Skeletal muscle tissue (tissue), 4 donors: ENCODE results near the gene PSMA3. TPM values are rescaled to one million over a fixed set of nuclear protein-coding genes. Genes with fewer than 3 reads are reported as not detected.
A peak's percentile ranks its signal among the peaks of the same experiment; 100 is the strongest.

Source experiments
- H3K27ac ChIP-seq: one replicate; pipeline ENCODE4 v1.7.0; 2013; ENCODE audit warnings: mild to moderate bottlenecking, low read depth, low read length, inconsistent platforms
- H3K27me3 ChIP-seq, 3 donors: one replicate each; pipeline ENCODE4 v1.7.0; 2013; ENCODE audit warnings: low read length in 3 of 3; ENCODE audit not compliant: control insufficient read depth in 3 of 3, insufficient read depth in 3 of 3
- H3K36me3 ChIP-seq, 3 donors: one replicate each; pipeline ENCODE4 v1.7.0; 2013; ENCODE audit warnings: low read length in 3 of 3; ENCODE audit not compliant: control insufficient read depth in 3 of 3, insufficient read depth in 3 of 3
- H3K4me1 ChIP-seq, 3 donors: one replicate each; pipeline ENCODE4 v1.7.0; 2013; ENCODE audit warnings: low read length in 3 of 3, mild to moderate bottlenecking in 3 of 3; ENCODE audit not compliant: control insufficient read depth in 3 of 3, insufficient read depth in 3 of 3
- H3K4me3 ChIP-seq, 3 donors: one replicate each; pipeline ENCODE4 v1.7.0; 2013; ENCODE audit warnings: low read length in 3 of 3
- H3K9ac ChIP-seq, 3 donors: one replicate each; pipeline ENCODE4 v1.7.0; 2013; ENCODE audit warnings: low read length in 3 of 3, mild to moderate bottlenecking in 3 of 3, moderate library complexity in 2 of 3, low read depth in 1 of 3
- H3K9me3 ChIP-seq, 3 donors: one replicate each; pipeline ENCODE4 v1.7.0; 2013; ENCODE audit warnings: low read length in 3 of 3; ENCODE audit not compliant: control insufficient read depth in 3 of 3
- total RNA-seq: library from RNA; depleted of rRNA; stranded (reverse); fragments of >200 nt; gene quantifications from one replicate; pipeline ENCODE4 v1.2.3, GENCODE V29; 2014
- donor health status: Osteomylitis.

PSMA3 gene
- total RNA-seq = 39.1 TPM

DNA sequence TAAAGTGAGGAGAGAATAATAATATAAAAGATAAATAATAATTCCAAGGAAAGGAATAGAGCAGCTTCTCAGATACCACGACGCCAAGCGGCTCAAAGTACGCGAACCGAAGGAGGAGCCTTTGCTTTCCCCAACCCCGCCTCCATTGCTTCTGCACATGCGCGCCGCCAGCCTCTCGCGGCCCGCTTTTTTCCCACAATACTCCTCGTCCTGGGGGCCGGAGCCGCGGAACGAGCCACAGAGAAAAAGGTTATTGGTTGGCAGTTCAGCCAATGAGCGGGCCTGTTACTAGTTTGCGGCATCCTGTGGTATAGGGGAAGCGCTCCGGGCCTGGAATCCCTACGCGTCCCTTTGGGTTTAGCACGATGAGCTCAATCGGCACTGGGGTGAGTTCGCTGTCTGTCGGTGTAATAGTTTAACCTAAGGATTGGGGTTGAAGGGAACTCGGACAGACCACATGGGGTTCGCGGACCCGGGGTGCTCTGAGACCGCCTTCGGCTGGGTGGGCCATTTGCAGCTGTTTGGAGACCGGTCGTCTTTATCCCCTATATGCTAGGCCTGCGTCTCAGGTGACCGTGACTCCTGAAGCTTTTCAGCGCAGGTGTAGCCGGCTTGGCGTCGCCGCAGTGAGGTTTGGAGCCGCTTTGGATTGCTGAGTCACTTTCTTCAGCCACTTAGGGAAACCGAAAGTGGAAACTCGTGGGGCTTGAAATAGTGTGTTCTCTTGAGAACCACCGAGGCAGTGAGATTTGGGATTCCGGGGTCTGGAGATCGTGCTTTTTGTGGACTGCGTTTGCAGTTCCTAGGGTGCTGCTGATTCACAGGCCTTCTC is at the start of gene PSMA3:
Gene PSMA3, plus strand, starts transcription at position 288 of the 832 bp plus-strand sequence. Its CDS starts 78 bp downstream, at position 366.
- H3K4me1 ChIP-seq = peaks cover 14 to 28% (median 15%) of the 10 kb centered on the region in 3 donors
- H3K4me3 ChIP-seq = peak within 1 kb of the TSS; percentile 89 to 98 (median 92)
- H3K9ac ChIP-seq = peak within 1 kb of the TSS; percentile 97 to 100 (median 99)
- H3K9me3 ChIP-seq = no peaks in the 10 kb centered on the region
- H3K36me3 ChIP-seq = peaks cover under 1 to 7% (median 2%) of the 10 kb centered on the region in 3 donors
- H3K27ac ChIP-seq = peak within 1 kb of the TSS; percentile 97
- no peaks in the 10 kb centered on the region for H3K27me3 ChIP-seq

DNA sequence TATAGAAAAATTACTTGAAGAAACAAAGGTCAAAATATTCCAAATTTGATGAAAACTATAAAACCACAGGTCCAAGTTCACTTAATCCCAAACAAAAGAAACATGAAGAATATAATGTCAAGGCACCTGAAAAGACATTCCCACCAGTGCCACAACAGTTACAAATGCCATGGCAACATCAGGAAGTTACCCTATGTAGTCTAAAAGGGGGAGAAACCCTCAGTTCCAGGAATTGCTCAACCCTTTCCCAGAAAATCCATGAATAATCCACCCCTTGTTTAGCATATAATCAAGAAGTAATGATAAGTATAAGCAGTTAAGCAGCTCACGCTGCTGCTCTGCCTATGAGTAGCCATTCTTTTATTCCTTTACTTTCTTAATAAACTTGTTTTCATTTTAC is 48.4 kb upstream of the PSMA3 start:
- H3K9me3 ChIP-seq = no peaks in the 10 kb centered on the region
- H3K4me1 ChIP-seq = peaks cover 4 to 8% (median 7%) of the 10 kb centered on the region in 3 donors
- no peak overlapping the region for H3K27ac ChIP-seq
- no peaks in the 10 kb centered on the region for H3K36me3 ChIP-seq
- H3K27me3 ChIP-seq = no peaks in the 10 kb centered on the region
- H3K4me3 ChIP-seq = no peak overlapping the region
- H3K9ac ChIP-seq = no peak overlapping the region

DNA sequence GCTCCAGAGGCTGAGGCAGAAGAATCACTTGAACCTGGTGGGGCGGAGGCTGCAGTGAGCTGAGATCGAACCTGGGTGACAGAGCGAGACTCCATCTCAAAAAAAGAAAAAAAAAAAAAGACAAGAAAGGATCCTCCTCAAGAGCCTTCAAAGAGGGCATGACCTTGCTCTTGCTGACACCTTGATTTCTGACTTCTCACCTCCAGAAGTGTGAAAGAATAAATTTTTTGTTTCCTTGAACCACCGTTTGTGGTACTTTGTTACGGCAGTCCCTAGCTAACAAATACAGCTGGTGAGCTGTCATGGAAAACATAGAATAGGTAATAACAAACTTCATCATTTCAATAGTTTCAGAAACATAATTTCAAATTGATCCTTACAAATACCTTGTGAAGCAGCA is 46.6 kb upstream of the PSMA3 start:
- Histone ChIP-seq H3K36me3 (peaks cover 0 to 2% (median 0%) of the 10 kb centered on the region in 3 donors), H3K4me1 (peaks cover 7 to 12% (median 10%) of the 10 kb centered on the region in 3 donors), H3K27me3 (no peaks in the 10 kb centered on the region), H3K4me3 (no peak overlapping the region), H3K9ac (no peak overlapping the region), H3K27ac (no peak overlapping the region), H3K9me3 (no peaks in the 10 kb centered on the region)

DNA sequence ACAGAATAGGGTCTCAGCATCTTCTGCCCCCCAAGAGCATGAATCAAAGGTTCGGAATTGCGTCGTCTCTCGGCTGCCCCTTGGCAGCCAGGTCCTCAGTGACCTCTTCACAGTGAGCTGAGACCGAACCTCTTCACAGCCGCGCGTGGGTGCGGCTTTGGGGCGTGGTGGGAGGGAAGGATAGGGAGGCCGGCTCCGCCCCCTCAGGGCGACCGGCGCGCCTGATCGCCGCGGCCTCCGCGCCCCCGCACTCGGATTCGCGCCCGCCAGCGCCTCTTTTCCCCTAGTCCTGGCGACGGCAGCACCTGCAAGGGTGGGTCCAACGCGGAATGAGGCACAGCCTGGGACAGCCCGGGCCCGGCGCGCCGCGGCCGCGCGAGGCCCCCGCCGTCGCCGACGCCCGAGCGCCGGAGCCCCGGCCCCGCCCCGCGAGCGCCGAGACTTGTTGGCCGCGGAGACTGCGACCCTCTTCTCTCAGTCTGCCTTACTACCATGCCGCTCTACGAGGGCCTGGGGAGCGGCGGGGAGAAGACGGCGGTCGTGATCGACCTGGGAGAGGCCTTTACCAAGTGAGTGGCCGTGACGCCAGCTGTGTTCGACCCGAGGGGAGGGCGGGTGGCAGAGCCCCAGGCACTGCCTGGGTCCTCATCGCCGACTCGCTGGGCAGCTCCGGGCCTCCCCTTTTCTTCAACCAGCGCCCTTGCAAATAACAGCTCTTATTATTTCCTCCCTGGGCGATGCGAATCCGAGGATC is 44.7 kb upstream of the PSMA3 start, which contains the start of gene ACTR10:
Gene ACTR10, plus strand, starts transcription at position 424 of the 754 bp plus-strand sequence. Its CDS starts 69 bp downstream, at position 493.
- Histone ChIP-seq H3K4me3 (peak within 1 kb of the TSS; percentile 89 to 96 (median 96)), H3K4me1 (peaks cover 7 to 12% (median 10%) of the 10 kb centered on the region in 3 donors), H3K27ac (peak within 1 kb of the TSS; percentile 93), H3K9me3 (no peaks in the 10 kb centered on the region), H3K27me3 (no peaks in the 10 kb centered on the region), H3K36me3 (peaks cover 0 to 5% (median 2%) of the 10 kb centered on the region in 3 donors), H3K9ac (peak within 1 kb of the TSS; percentile 89 to 97 (median 92))

DNA sequence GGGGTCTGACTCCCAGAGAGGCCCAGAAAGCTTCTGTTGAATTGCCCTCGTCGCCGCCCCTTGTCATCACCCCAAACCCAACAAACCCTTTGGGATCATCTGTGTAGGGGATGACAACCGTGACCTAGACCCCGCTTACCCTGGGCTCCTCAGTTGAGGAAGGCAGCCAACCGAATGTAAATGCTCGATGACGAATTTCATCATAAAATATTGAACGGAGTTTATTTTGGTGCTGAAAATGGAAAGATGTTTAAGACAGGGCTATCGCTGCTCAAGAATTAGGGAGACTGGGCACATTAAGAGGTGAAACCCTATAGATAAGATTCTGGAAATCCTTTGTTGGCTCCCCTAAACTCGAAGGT is 44.2 kb upstream of the PSMA3 start:
- Histone ChIP-seq H3K9me3 (no peaks in the 10 kb centered on the region), H3K27me3 (no peaks in the 10 kb centered on the region), H3K36me3 (peaks cover 0 to 5% (median 2%) of the 10 kb centered on the region in 3 donors), H3K4me3 (peak overlapping the region; percentile 89 to 96 (median 96)), H3K4me1 (peaks cover 7 to 12% (median 10%) of the 10 kb centered on the region in 3 donors), H3K27ac (peak overlapping the region; percentile 93), H3K9ac (peak overlapping the region; percentile 89 to 97 (median 92))

DNA sequence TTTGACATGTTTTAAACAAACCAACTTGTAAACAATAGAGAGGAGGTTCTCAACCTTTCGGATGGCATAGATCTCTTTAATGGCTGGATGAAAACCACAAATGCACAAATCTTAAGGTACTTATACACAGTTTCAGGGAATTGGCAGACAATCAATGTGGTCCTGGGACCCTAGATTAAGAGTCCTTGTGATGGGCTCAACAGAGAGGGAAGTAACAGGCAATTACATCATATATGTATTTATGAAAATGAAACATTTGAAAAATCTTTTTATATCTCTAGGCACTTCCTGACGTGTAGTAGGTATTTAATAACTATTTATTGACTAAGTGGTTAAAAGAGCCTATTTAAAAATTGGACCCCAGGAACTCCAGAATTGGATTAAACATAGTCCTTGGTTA is 43.8 kb upstream of the PSMA3 start:
- peak overlapping the region; percentile 93 for H3K27ac ChIP-seq
- no peaks in the 10 kb centered on the region for H3K9me3 ChIP-seq
- peaks cover 7 to 12% (median 10%) of the 10 kb centered on the region in 3 donors for H3K4me1 ChIP-seq
- peak overlapping the region; percentile 89 to 97 (median 92) for H3K9ac ChIP-seq
- peak overlapping the region; percentile 89 to 96 (median 96) for H3K4me3 ChIP-seq
- no peaks in the 10 kb centered on the region for H3K27me3 ChIP-seq
- H3K36me3 ChIP-seq = peaks cover 0 to 5% (median 2%) of the 10 kb centered on the region in 3 donors

DNA sequence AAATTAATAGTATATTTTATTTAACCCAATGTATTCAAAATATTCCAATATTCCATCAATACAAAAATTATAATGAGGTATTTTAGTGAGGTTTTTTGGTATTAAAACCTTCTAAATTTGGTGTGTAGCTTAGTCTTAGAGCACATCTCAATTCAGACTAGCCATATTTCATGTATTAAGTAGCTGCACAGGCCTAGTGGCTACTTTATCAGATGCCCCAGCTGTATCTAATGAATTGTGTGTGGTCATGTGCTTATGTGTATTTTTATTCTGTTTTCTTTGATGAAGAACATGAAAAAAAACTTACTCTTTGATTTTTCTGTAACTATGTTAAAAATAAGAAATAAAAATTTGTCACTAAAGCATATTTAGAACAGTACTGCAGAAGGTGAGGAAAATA is 31.5 kb upstream of the PSMA3 start:
- Histone ChIP-seq H3K9me3 (no peaks in the 10 kb centered on the region), H3K27ac (no peak overlapping the region), H3K27me3 (no peaks in the 10 kb centered on the region), H3K4me1 (no peaks in the 10 kb centered on the region), H3K9ac (no peak overlapping the region), H3K36me3 (peaks cover 21 to 43% (median 37%) of the 10 kb centered on the region in 3 donors), H3K4me3 (no peak overlapping the region)

DNA sequence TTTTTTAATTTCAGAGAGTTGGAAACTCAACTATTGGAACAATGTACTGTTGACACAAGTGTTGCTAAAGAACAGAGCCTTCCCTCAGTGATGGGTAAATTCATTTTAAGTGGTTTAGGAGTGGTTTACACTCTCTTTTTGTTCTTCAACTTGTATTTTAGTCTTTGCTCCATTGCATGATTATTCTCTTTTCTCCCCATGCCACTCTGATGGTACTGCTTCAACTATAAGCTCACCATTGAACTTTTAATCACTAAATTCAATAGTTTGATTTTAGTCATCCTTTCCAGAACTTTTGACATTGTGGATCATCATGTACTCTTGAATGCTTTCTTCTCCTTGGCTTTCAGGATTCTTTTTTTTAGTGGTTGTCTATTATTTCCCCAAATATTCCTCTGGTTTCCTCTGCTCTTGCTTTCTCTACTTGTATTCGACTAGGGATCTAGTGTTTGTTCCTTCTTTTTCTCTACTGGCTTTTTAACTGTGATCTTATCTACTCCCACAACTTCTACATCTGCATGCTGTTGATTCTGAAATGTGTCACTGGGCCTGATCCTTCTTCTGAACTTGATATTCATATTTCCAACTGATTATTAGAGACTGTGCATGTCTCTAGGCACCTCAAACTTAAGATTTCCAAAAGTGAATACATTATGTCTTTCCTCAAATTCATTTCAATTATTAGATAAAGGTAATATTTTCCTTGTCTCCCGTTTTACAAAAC is 29.3 kb upstream of the PSMA3 start:
- no peaks in the 10 kb centered on the region for H3K27me3 ChIP-seq
- no peaks in the 10 kb centered on the region for H3K4me1 ChIP-seq
- peaks cover 18 to 33% (median 29%) of the 10 kb centered on the region in 3 donors for H3K36me3 ChIP-seq
- H3K4me3 ChIP-seq = no peak overlapping the region
- H3K27ac ChIP-seq = no peak overlapping the region
- no peaks in the 10 kb centered on the region for H3K9me3 ChIP-seq
- H3K9ac ChIP-seq = no peak overlapping the region

DNA sequence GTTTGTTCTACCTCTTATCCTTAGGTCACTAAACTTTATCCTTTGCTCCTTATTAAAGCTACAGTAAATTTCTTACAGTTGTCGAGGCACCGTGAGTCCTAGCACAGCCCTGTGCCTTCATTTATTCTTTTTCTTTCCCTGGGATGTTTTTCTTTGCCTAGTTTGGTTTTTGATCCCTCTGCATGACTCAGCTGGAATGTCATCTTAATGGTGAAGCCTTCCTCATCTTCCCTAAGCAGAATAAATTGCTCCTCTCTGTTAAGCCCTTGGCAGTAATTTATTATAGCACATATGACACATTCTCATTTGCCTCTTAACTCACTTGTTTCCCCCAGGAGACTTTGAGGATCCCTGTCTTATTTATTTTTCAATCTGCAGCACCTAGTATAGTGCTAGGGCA is 28.1 kb upstream of the PSMA3 start:
- H3K4me3 ChIP-seq = no peak overlapping the region
- no peaks in the 10 kb centered on the region for H3K9me3 ChIP-seq
- H3K36me3 ChIP-seq = peaks cover 13 to 31% (median 29%) of the 10 kb centered on the region in 3 donors
- no peaks in the 10 kb centered on the region for H3K4me1 ChIP-seq
- H3K9ac ChIP-seq = no peak overlapping the region
- H3K27ac ChIP-seq = no peak overlapping the region
- no peaks in the 10 kb centered on the region for H3K27me3 ChIP-seq
